B cell (primary cell): ENCODE results near the gene STEAP1. TPM values are rescaled to one million over a fixed set of nuclear protein-coding genes. Genes with fewer than 3 reads are reported as not detected.
A peak's percentile ranks its signal among the peaks of the same experiment; 100 is the strongest.
"Not testable (repeated sequence)": the region's sequence is repeated elsewhere in the genome, so short reads cannot be mapped to it uniquely, and the experiment has no call there.

Experiments used
- ATAC-seq: fragments of 200-7000 bp; cut with Tn5 transposase; one replicate; pipeline ENCODE4 v1.10.0; 2021; ENCODE audit warnings: low read depth, mild to moderate bottlenecking, moderate number of reproducible peaks, moderate library complexity
- CTCF ChIA-PET: fragments of 350-600 bp; sonication (Branson Sonifier 250); formaldehyde crosslinking; loops from one replicate; lab custom pipeline; 2021; ENCODE audit warnings: antibody characterized with exemption, inconsistent platforms; lab: Charles Lee
- POLR2A ChIA-PET: fragments of 350-600 bp; sonication (Branson Sonifier 250); formaldehyde crosslinking; loops from one replicate; lab custom pipeline; 2021; ENCODE audit warnings: antibody characterized with exemption; lab: Charles Lee
- DNase-seq: peaks from one replicate; pipeline ENCODE4 v3.0.0; 2013
- H2AFZ ChIP-seq: 2 replicates; pipeline ENCODE4 v1.6.1; 2012; ENCODE audit warnings: mild to moderate bottlenecking, low read depth, low read length; ENCODE audit not compliant: insufficient read depth, poor library complexity, severe bottlenecking
- H3K27ac ChIP-seq, 2 donors: 1 replicate in 1 of 2; 2 replicates in 1 of 2; pipeline ENCODE4 v1.5.1; 2012 to 2013; ENCODE audit warnings: low read length in 2 of 2, mild to moderate bottlenecking in 2 of 2, moderate library complexity in 1 of 2
- H3K27me3 ChIP-seq, 4 experiments: fragments of 200-600 bp in 1 of 4; sonication (generic) in 1 of 4; replicated peaks in 1 of 4; 1 replicate in 2 of 4; 2 replicates in 2 of 4; pipeline versions ENCODE4 v1.6.1 to v1.7.0; 2013 to 2016; ENCODE audit warnings: low read length in 3 of 4, mild to moderate bottlenecking in 2 of 4, mixed read lengths in 1 of 4, moderate library complexity in 1 of 4; ENCODE audit not compliant: insufficient read depth in 4 of 4, control insufficient read depth in 3 of 4; ENCODE audit errors: control extremely low read depth in 1 of 4
- H3K36me3 ChIP-seq, 2 experiments: replicated peaks in 1 of 2; 1 replicate in 1 of 2; 2 replicates in 1 of 2; pipeline versions ENCODE4 v1.6.1 to v1.7.1; 2013; ENCODE audit warnings: low read length in 1 of 2; ENCODE audit not compliant: insufficient read depth in 2 of 2, control insufficient read depth in 1 of 2; ENCODE audit errors: control extremely low read depth in 1 of 2, extremely low read depth in 1 of 2
- H3K4me1 ChIP-seq, 2 donors: fragments of 200-600 bp in 1 of 2; sonication (generic) in 1 of 2; 1 replicate in 1 of 2; 2 replicates in 1 of 2; pipeline versions ENCODE4 v1.5.1 to v1.6.1; 2013 to 2017; ENCODE audit warnings: low read length in 2 of 2; ENCODE audit not compliant: control insufficient read depth in 2 of 2, insufficient read depth in 2 of 2
- H3K4me2 ChIP-seq: replicated peaks from 2 replicates; pipeline ENCODE3; 2012; ENCODE audit warnings: mild to moderate bottlenecking, low read depth, low read length; ENCODE audit not compliant: poor library complexity, severe bottlenecking
- H3K4me3 ChIP-seq, 5 experiments: fragments of 200-600 bp in 1 of 5; sonication (generic) in 1 of 5; 1 replicate in 3 of 5; 2 replicates in 2 of 5; pipeline versions ENCODE4 v1.5.1 to v1.7.0; 2011 to 2016; ENCODE audit warnings: low read length in 4 of 5, mild to moderate bottlenecking in 4 of 5, low read depth in 2 of 5, control low read depth in 1 of 5, moderate library complexity in 1 of 5; ENCODE audit not compliant: insufficient read depth in 1 of 5; ENCODE audit errors: control extremely low read depth in 1 of 5, extremely low read depth in 1 of 5
- H3K79me2 ChIP-seq: fragments of 200-600 bp; sonication (generic); one replicate; pipeline ENCODE4 v1.6.0; 2016; ENCODE audit warnings: low read length; ENCODE audit not compliant: control insufficient read depth, insufficient read depth
- H3K9ac ChIP-seq: fragments of 200-600 bp; sonication (generic); 2 replicates; pipeline ENCODE4 v1.6.1; 2017; ENCODE audit warnings: mild to moderate bottlenecking, low read length, moderate library complexity
- H3K9me3 ChIP-seq, 3 donors: one replicate each; pipeline versions ENCODE4 v1.6.1 to v1.7.1; 2013; ENCODE audit warnings: low read length in 2 of 3; ENCODE audit not compliant: control insufficient read depth in 2 of 3, insufficient read depth in 1 of 3; ENCODE audit errors: control extremely low read depth in 1 of 3
- H4K20me1 ChIP-seq: 2 replicates; pipeline ENCODE4 v1.6.0; 2012; ENCODE audit warnings: mild to moderate bottlenecking, low read length; ENCODE audit not compliant: insufficient read depth, control insufficient read depth, poor library complexity, severe bottlenecking
- H3K27ac Mint-ChIP-seq: one replicate; pipeline ENCODE4 v1.8.0; 2021; ENCODE audit warnings: mixed read lengths
- H3K27me3 Mint-ChIP-seq: one replicate; pipeline ENCODE4 v1.8.0; 2021; ENCODE audit warnings: mixed read lengths
- H3K4me1 Mint-ChIP-seq: one replicate; pipeline ENCODE4 v1.8.0; 2021; ENCODE audit warnings: mixed read lengths
- H3K4me3 Mint-ChIP-seq: one replicate; pipeline ENCODE4 v1.8.0; 2021; ENCODE audit warnings: mixed read lengths
- H3K9me3 Mint-ChIP-seq: one replicate; pipeline ENCODE4 v1.8.0; 2022; ENCODE audit warnings: mixed read lengths; ENCODE audit not compliant: insufficient read depth
- CTCF ChIP-seq: fragments of 200-600 bp; IDR thresholded peaks from one replicate; pipeline ENCODE4 v1.8.0; 2022; ENCODE audit warnings: antibody characterized with exemption, mild to moderate bottlenecking
- WGBS: methylation state at CpG from one replicate; pipeline ENCODE4 v1.1.5; 2013; ENCODE audit warnings: missing lambda C conversion rate; ENCODE audit not compliant: insufficient coverage; 5-methylcytosine and 5-hydroxymethylcytosine counted together
- intact Hi-C: fragments of 100-400 bp; cut with micrococcal nuclease; formaldehyde crosslinking; loops from one replicate; pipeline ENCODE4 v1.10.0; 2022
- polyA minus RNA-seq: library from RNA; depleted of rRNA, polyadenylated mRNA; stranded (reverse); fragments of >200 nt; gene quantifications from 2 replicates; pipeline ENCODE4 v1.2.3, GENCODE V29; 2012
- polyA plus RNA-seq: library from polyadenylated mRNA; depleted of rRNA; stranded (reverse); fragments of >200 nt; gene quantifications from 2 replicates; pipeline ENCODE4 v1.2.3, GENCODE V29; 2012
- total RNA-seq, 2 donors: library from RNA; stranded (reverse); fragments of 120-200 nt in 1 of 2; gene quantifications; 1 replicate in 1 of 2; 2 replicates in 1 of 2; pipeline versions ENCODE4 v1.2.3 to v1.2.4, GENCODE V29; 2013 to 2022

STEAP1 gene
- 0.32 TPM in 1 of 2 replicates, not detected in the other for total RNA-seq
- total RNA-seq (2013): 0.33 TPM
- not detected in 2 replicates for polyA plus RNA-seq
- 0.34 TPM in 1 of 2 replicates, not detected in the other for polyA minus RNA-seq

DNA sequence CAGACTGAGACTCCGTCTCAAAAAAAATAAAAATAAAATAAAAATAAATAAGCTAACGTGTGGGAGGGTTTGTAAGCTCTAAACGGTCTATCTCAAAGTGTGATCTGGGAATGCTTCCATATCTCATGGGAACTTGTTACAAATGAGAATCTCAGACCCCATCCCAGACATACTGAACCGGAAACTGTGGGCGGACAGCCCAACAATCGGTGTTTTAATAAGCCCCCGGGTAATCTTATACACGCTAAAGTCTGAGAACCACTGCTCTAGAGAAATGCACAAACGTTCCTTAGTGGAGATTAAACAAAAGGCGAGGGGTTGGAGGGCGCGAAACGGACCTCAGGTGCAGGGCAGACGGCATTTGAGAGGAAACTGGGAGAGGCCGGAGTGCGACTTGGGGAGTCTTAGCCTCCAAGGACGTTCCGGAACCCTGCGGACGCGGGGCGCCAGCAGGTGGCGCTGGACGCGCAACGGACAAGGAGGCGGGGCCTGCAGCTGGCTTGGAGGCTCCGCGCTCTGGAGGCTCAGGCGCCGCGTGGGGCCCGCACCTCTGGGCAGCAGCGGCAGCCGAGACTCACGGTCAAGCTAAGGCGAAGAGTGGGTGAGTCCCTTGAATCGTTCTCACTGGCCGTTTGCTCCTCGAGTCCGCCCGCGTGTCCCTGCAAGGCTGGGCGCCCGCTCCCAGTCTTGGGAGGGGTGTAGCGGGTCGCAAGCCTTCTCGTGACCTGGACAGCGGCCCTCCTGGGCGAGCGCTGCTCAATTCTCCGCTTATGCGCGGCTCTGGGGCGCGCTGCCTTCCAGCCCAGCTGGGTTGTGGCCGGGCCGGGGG is at the start of gene STEAP1:
Gene STEAP1 (plus strand): TSS at position 527 of the 829 bp plus-strand sequence. CDS start 5,320 bp downstream, outside the sequence.
- intact Hi-C loops: loop anchor here (1.0 to 5.0 kb wide), 3 partner anchors 108 to 273 kb away; no protein-coding TSS in a partner anchor
- H4K20me1 ChIP-seq, H3K4me1 ChIP-seq, H3K27ac ChIP-seq, H3K27ac Mint-ChIP-seq, H3K9me3 Mint-ChIP-seq, H3K79me2 ChIP-seq, POLR2A ChIA-PET, H3K4me1 Mint-ChIP-seq, H3K9me3 ChIP-seq, H3K36me3 ChIP-seq: not testable (repeated sequence)
- TF ChIP-seq CTCF: peak; percentile 85
- CTCF ChIA-PET: interaction anchor here (0.6 to 3.6 kb wide), 26 partner anchors 9 to 475 kb away, joined by 3 to 96 read pairs (median 5); partner anchors contain the start of genes CLDN12 and GTPBP10
- peak; percentile 86 for DNase-seq
- under 1% methylated on average over 50 of the region's 58 CpGs for WGBS
- peak within 1 kb of the TSS; percentile 72 for H2AFZ ChIP-seq
- Mint-ChIP-seq H3K4me3 (peak within 1 kb of the TSS; percentile 71), H3K27me3 (peaks cover 25% of the 10 kb centered on the region)
- H3K4me3 ChIP-seq: peak within 1 kb of the TSS in 4 of 5 experiments; percentile 36 to 51 (median 42)
- H3K27me3 ChIP-seq: peaks cover 0 to 16% (median 5%) of the 10 kb centered on the region in 4 experiments
- ATAC-seq: peak; percentile 99
- peak within 1 kb of the TSS; percentile 57 for H3K9ac ChIP-seq
- H3K4me2 ChIP-seq: peak within 1 kb of the TSS; percentile 73

DNA sequence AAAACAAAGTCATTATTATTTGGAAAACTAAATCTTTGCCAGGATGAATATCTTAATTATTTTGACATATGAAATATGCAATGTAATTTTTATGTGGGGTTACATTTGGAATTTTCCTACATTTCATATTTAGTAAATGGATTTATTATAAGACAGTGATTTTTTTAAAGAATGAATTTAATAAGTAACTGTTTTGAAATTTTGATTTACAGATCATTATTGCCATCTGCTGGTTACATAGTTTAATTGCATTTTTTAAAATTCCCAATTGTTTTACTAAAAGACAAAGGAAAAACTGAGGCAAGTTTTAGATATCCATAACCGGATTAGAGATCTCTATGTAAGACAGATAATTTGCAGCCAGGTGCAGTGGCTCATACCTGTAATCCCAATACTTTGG is 39.3 kb upstream of the STEAP1 start:
- H4K20me1 ChIP-seq, H2AFZ ChIP-seq, H3K4me2 ChIP-seq, H3K9me3 Mint-ChIP-seq, H3K4me3 ChIP-seq, H3K9me3 ChIP-seq, intact Hi-C loops, ATAC-seq, H3K9ac ChIP-seq, H3K4me3 Mint-ChIP-seq, DNase-seq, H3K36me3 ChIP-seq, H3K27ac ChIP-seq, H3K27ac Mint-ChIP-seq, H3K4me1 ChIP-seq, CTCF ChIA-PET, POLR2A ChIA-PET, H3K79me2 ChIP-seq: not testable (repeated sequence)
- H3K27me3 ChIP-seq: peaks cover 0 to 14% (median 0%) of the 10 kb centered on the region in 4 experiments
- WGBS: no CpG with 5 or more reads among the region's 1 CpG
- TF ChIP-seq CTCF: peak; percentile 22
- Mint-ChIP-seq H3K27me3 (peaks cover 20% of the 10 kb centered on the region), H3K4me1 (peaks cover 11% of the 10 kb centered on the region)

DNA sequence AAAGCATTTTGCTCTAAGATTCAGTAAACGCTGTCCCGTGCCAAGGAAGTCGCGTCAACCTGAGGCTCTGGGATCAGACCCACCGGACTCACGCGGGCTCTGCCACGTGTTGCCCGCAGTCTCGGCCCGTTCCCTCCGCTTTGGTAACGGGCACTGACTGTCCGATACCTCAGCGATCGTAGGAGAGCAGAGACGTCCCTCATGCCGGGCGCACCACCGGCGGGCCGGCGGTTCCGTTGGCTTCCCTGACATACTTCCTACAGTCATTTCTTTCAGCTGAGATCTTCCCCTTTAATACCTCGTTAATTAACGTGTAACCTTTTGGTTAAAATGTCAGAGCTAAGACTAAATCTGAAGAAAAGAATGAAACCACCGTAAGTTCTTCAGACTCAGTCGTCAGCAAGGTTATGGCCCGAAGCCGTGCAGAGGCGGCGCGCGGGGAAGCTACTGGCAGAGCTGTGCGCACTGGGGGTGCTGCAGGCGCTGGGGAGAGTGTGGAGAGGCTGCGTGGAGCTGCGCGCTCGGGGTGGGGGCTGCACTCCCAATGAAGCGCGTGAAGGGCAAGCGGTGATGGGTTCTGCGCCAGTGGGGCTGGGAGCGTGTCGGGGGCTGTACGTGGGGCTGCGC is 35.6 kb upstream of the STEAP1 start:
- ATAC-seq, H3K27ac Mint-ChIP-seq, CTCF ChIA-PET, H4K20me1 ChIP-seq, H3K79me2 ChIP-seq, POLR2A ChIA-PET, H3K27ac ChIP-seq, H3K9me3 ChIP-seq, intact Hi-C loops, H3K36me3 ChIP-seq, H3K9ac ChIP-seq, H2AFZ ChIP-seq, H3K4me2 ChIP-seq, H3K9me3 Mint-ChIP-seq, H3K4me1 ChIP-seq: not testable (repeated sequence)
- H3K4me3 ChIP-seq: peak overlapping the region in 1 of 5 experiments; percentile 15
- Mint-ChIP-seq H3K27me3 (peaks cover 24% of the 10 kb centered on the region), H3K4me1 (peaks cover 13% of the 10 kb centered on the region), H3K4me3 (peak overlapping the region; percentile 73)
- peak; percentile 5 for DNase-seq
- 8% methylated on average over 38 of the region's 48 CpGs for WGBS
- peaks cover 0 to 14% (median 0%) of the 10 kb centered on the region in 4 experiments for H3K27me3 ChIP-seq
